ENCODE results near the gene CPVL.

DNA sequence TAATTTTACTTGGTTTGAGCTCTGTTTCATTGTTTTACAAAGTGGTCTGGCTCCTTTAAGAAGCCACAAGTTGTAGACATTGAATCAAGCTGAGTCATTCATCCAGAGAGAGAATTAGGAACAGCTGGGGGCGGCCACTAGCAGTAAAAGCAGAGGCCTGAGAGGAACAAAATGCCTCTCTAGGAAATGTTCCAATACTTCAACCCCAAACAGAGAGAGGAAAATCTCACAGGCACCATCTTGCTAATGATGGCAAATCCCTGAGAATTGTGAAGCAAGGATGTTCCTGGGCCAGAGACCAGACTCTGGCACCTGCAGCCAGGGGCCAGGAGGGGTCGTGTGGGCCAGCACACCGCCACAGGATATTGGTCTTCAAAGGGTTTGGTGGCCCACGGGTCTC, 161.7 kb downstream of the CPVL start:
- TF ChIP-seq, protein P1, sequence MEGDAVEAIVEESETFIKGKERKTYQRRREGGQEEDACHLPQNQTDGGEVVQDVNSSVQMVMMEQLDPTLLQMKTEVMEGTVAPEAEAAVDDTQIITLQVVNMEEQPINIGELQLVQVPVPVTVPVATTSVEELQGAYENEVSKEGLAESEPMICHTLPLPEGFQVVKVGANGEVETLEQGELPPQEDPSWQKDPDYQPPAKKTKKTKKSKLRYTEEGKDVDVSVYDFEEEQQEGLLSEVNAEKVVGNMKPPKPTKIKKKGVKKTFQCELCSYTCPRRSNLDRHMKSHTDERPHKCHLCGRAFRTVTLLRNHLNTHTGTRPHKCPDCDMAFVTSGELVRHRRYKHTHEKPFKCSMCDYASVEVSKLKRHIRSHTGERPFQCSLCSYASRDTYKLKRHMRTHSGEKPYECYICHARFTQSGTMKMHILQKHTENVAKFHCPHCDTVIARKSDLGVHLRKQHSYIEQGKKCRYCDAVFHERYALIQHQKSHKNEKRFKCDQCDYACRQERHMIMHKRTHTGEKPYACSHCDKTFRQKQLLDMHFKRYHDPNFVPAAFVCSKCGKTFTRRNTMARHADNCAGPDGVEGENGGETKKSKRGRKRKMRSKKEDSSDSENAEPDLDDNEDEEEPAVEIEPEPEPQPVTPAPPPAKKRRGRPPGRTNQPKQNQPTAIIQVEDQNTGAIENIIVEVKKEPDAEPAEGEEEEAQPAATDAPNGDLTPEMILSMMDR (IDR thresholded peaks at IDR 0.05 in 8 of 11, conservative IDR thresholded peaks at IDR 0.05 in 3 of 11) = no peak
- TF ChIP-seq POLR2AphosphoS5 (IDR thresholded peaks at IDR 0.05) = no peak
